Tibial artery (tissue), 4 donors: ENCODE data around the gene CDK4.

Source experiments
- DNase-seq, 2 donors: peaks; one replicate each; pipeline ENCODE4 v3.0.0-alpha.2; 2019
- H3K27ac ChIP-seq, 2 donors: fragments of 200-600 bp; sonication (generic) in 1 of 2; 1 replicate in 1 of 2; 2 replicates in 1 of 2; pipeline ENCODE4 v1.5.1; 2018 to 2019; ENCODE audit warnings: mild to moderate bottlenecking in 1 of 2
- H3K27me3 ChIP-seq, 2 donors: fragments of 200-600 bp; sonication (generic) in 1 of 2; one replicate each; pipeline versions ENCODE4 v1.5.1 to v1.6.0; 2016 to 2019
- H3K36me3 ChIP-seq, 3 donors: fragments of 200-600 bp; sonication (generic) in 2 of 3; one replicate each; pipeline ENCODE4 v1.5.1; 2016 to 2019; ENCODE audit warnings: mild to moderate bottlenecking in 2 of 3
- H3K4me1 ChIP-seq, 4 donors: fragments of 200-600 bp; sonication (generic) in 2 of 4; 1 replicate in 3 of 4; 2 replicates in 1 of 4; pipeline ENCODE4 v1.5.1; 2016 to 2019
- H3K4me3 ChIP-seq, 2 donors: fragments of 200-600 bp; sonication (generic) in 1 of 2; 1 replicate in 1 of 2; 2 replicates in 1 of 2; pipeline ENCODE4 v1.5.1; 2018 to 2019; ENCODE audit warnings: mild to moderate bottlenecking in 2 of 2
- H3K9me3 ChIP-seq, 3 donors: fragments of 200-600 bp; sonication (generic) in 1 of 3; one replicate each; pipeline ENCODE4 v1.5.1; 2016 to 2019
- intact Hi-C: fragments of 100-400 bp; cut with DNase I; formaldehyde crosslinking; loops from one replicate; pipeline ENCODE4 v1.15.0; 2023; ENCODE audit warnings: low total_unique reads
- TF ChIP-seq, protein P1 (sequence below), 2 experiments: fragments of 200-600 bp in 1 of 2; fragments of 450-650 bp in 1 of 2; IDR thresholded peaks; one replicate each; pipeline ENCODE4 v1.5.1; 2017 to 2019; ENCODE audit warnings: antibody characterized with exemption in 2 of 2, mild to moderate bottlenecking in 1 of 2, moderate library complexity in 1 of 2

The CDK4 gene

GRCh38 chr12:57739387-57739786, 12.7 kb downstream of the CDK4 start:
- no peak overlapping the region for H3K27ac ChIP-seq
- TF ChIP-seq, protein P1, sequence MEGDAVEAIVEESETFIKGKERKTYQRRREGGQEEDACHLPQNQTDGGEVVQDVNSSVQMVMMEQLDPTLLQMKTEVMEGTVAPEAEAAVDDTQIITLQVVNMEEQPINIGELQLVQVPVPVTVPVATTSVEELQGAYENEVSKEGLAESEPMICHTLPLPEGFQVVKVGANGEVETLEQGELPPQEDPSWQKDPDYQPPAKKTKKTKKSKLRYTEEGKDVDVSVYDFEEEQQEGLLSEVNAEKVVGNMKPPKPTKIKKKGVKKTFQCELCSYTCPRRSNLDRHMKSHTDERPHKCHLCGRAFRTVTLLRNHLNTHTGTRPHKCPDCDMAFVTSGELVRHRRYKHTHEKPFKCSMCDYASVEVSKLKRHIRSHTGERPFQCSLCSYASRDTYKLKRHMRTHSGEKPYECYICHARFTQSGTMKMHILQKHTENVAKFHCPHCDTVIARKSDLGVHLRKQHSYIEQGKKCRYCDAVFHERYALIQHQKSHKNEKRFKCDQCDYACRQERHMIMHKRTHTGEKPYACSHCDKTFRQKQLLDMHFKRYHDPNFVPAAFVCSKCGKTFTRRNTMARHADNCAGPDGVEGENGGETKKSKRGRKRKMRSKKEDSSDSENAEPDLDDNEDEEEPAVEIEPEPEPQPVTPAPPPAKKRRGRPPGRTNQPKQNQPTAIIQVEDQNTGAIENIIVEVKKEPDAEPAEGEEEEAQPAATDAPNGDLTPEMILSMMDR (IDR thresholded peaks at IDR 0.05) = no peak
- H3K4me1 ChIP-seq = peaks cover 15 to 46% (median 40%) of the 10 kb centered on the region in 4 donors
- intact Hi-C loops = no loop called here
- no peaks in the 10 kb centered on the region for H3K9me3 ChIP-seq
- no peaks in the 10 kb centered on the region for H3K36me3 ChIP-seq
- H3K4me3 ChIP-seq = no peak overlapping the region
- peaks cover 8 to 77% of the 10 kb centered on the region in 2 donors for H3K27me3 ChIP-seq
- no peak for DNase-seq

GRCh38 chr12:57738661-57739237, 13.4 kb downstream of the CDK4 start, which contains the start of gene AGAP2:
TSS of gene AGAP2 (minus strand) at chr12:57738742. CDS start at chr12:57738246, 496 bp downstream.
- Histone ChIP-seq H3K9me3 (no peaks in the 10 kb centered on the region), H3K4me3 (peak within 1 kb of the TSS; percentile 21 to 47), H3K4me1 (peaks cover 15 to 41% (median 35%) of the 10 kb centered on the region in 4 donors), H3K27ac (no peak within 1 kb of the TSS), H3K27me3 (peaks cover 8 to 83% of the 10 kb centered on the region in 2 donors), H3K36me3 (no peaks in the 10 kb centered on the region)
- TF ChIP-seq, protein P1 (IDR thresholded peaks at IDR 0.05) = no peak
- intact Hi-C loops = no loop called here
- no peak for DNase-seq

DNA sequence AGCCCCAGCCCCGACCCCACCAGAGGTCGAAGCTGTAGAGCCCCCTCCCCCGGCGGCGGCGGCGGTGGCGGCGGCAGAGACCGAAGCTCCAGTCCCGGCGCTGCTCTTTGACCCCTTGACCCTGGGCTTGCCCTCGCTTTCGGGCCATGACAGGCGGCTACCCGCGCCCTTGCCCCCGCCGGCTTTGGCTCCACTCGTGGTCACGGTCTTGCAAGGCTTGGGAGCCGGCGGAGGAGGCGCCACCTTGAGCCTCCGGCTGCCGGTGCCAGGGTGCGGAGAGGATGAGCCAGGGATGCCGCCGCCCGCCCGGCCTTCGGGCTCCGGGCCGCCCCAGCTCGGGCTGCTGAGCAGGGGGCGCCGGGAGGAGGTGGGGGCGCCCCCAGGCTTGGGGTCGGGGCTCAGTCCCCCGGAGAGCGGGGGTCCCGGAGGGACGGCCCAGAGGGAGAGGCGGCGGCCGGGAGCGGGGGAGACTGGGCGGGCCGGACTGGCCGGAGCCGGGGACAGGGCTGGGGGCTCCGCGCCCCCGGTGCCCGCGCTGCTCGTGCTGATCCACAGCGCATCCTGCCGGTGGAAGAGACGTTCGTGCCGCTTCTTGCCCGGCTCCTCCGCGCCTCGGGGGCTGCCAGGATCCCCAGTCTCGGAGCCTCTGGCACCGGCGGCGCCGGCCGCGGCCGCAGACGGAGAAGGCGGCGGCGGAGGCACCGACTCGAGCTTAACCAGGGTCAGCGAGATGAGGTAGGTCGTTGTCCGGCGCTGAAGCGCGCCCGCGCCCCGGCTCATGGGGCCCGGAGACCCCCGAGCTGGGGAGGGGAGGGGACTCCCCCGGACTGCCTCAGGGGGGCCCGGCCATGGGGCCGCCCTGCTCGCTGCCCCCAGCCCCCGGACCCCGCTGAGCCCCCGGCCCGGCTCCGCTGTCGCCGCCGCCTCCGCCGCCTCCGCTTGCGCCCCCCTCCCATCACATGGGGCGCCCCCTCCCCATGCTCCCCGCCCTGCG, 14.3 kb downstream of the CDK4 start:
- peaks cover 8 to 93% of the 10 kb centered on the region in 2 donors for H3K27me3 ChIP-seq
- H3K4me1 ChIP-seq = peaks cover 15 to 41% (median 35%) of the 10 kb centered on the region in 4 donors
- H3K4me3 ChIP-seq = peak overlapping the region; percentile 21 to 47
- no peak for DNase-seq
- intact Hi-C loops = no loop called here
- H3K36me3 ChIP-seq = no peaks in the 10 kb centered on the region
- TF ChIP-seq, protein P1 (IDR thresholded peaks at IDR 0.05) = no peak
- no peak overlapping the region for H3K27ac ChIP-seq
- no peaks in the 10 kb centered on the region for H3K9me3 ChIP-seq

DNA sequence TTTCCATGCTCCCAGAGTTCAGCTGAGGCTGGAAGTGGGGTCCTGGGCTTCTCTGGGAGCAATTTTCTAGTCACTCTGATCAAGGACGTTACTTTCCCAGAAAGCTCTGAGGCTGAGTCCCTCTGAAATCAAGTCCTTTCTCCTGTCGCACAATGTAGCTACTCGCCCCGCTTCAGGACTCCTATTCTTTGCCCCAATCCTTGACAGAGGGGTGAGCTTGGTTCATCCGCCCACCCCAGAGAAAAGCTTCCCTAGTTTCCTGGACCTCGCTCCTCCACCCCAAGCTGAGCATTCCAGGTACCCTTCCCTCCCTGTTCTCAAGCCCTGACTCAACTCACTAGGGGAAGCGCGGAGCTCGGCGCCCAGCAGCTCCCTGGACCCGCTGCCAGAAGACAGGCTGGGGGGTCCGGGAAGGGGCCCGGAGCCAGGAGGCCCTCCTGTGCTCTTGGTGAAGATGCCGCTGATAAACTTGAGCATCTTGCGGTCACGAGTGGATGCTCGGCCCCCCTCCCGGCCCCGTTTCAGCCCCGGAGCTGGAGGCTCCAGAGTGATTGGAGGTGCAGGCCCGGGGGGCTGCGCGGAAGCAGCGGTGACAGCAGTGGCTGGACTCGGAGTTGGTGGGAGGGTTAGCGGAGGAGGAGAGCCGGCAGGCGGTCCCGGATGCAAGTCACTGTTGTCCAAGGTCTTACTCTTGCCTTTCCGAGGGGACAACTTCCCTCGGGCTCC, 15.2 kb downstream of the CDK4 start:
- Histone ChIP-seq H3K9me3 (no peaks in the 10 kb centered on the region), H3K4me1 (peaks cover 15 to 41% (median 35%) of the 10 kb centered on the region in 4 donors), H3K27ac (no peak overlapping the region), H3K36me3 (no peaks in the 10 kb centered on the region), H3K4me3 (peak overlapping the region in 1 of 2 donors; percentile 47), H3K27me3 (peaks cover 8 to 96% of the 10 kb centered on the region in 2 donors)
- intact Hi-C loops = no loop called here
- TF ChIP-seq, protein P1 (IDR thresholded peaks at IDR 0.05) = no peak
- DNase-seq = no peak

DNA sequence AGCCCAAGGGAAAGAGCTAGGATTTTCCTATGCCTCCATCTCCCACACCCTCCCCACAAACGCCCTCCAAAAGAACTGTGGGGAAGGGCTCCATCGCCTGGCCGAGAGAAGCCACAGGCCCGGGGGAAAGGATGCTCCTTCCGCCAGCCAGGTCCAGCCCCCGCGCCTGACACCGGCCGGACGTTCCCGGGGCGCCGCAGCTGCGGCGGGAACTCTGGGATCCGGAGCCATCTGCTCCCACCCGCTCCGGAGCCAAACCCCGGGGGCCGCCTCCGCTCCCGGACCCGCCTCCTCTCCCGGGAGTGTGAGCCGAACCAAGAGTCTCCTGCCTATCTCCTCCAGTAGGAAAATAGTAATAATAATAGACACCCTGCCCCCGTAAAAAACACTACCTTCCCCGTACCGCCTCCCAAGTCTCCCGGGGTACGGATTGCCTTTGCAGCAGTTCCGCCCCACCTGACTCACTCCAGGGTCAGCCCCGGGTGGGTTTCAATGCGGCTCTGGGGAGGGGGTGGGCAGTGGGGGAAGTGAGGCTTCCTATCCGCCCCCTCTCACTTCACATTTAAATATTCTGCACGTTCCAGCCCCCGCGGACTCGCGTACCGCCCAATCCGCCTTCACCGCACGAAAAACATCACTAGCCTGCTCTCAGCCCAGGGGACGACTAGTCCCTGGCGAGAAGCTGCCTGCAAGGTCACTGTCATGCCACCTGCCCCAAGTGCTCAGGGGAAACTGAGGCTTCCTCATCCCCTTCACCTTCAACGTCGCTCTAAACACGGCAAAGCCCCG, 16.0 kb downstream of the CDK4 start:
- Histone ChIP-seq H3K4me1 (peaks cover 15 to 41% (median 35%) of the 10 kb centered on the region in 4 donors), H3K27ac (no peak overlapping the region), H3K4me3 (peak overlapping the region in 1 of 2 donors; percentile 19), H3K36me3 (no peaks in the 10 kb centered on the region), H3K27me3 (peaks cover 8 to 93% of the 10 kb centered on the region in 2 donors), H3K9me3 (no peaks in the 10 kb centered on the region)
- TF ChIP-seq, protein P1 (IDR thresholded peaks at IDR 0.05) = peak in 1 of 2 experiments; percentile 6
- intact Hi-C loops = no loop called here
- no peak for DNase-seq
